Stimulated activated CD4-positive, alpha-beta T cell treated with anti-CD3 and anti-CD28 coated beads, Interleukin-4, amount 100 ng/mL, for 1 hour (primary cell): ENCODE data around the gene TMEM178B.
"Not testable (repeated sequence)": the region's sequence is repeated elsewhere in the genome, so short reads cannot be mapped to it uniquely, and the experiment has no call there.

Source experiments
- DNase-seq: peaks from one replicate; pipeline ENCODE4 v3.0.0-alpha.2; 2020

TMEM178B gene

GRCh38 chr7:141361479-141361878 is 287.6 kb downstream of the TMEM178B start:
- no peak for DNase-seq

- DNase-seq = no peak
These were observed 288.1 kb downstream of the TMEM178B start for GRCh38 chr7:141361960-141362359.

- DNase-seq = no peak
These were observed 288.9 kb downstream of the TMEM178B start for GRCh38 chr7:141362580-141363435.

- no peak for DNase-seq
These were observed 289.9 kb downstream of the TMEM178B start for GRCh38 chr7:141363748-141364147.

GRCh38 chr7:141366091-141366621 is 292.3 kb downstream of the TMEM178B start:
- no peak for DNase-seq

- DNase-seq = no peak
These were observed 295.6 kb downstream of the TMEM178B start for GRCh38 chr7:141369422-141369821.

- no peak for DNase-seq
These were observed 296.3 kb downstream of the TMEM178B start for GRCh38 chr7:141370178-141370577.

- DNase-seq = no peak
These were observed 296.8 kb downstream of the TMEM178B start for GRCh38 chr7:141370650-141371049.

DNA sequence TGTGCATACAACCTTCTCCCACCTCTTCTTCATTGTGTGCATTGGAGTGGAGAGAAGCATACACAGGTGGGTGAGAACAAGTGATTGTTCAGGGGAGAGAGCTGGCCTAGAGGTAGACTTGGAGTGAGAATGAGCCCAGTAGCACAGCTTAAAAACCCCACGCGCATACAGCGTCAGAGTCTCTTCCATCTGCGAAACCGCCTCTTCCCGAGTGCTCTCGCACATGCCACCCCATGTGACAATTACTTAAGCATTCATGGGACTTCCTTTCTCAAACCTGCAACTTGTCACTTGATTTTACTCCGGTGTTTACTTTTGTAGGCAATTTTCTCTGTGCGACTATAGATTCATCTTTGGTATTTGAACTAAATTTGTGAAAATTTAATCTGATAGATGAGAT is 300.6 kb downstream of the TMEM178B start:
- no peak for DNase-seq

- DNase-seq = no peak
These were observed 301.6 kb downstream of the TMEM178B start for GRCh38 chr7:141375442-141375841.

- no peak for DNase-seq
These were observed 304.0 kb downstream of the TMEM178B start for GRCh38 chr7:141377906-141378305.

GRCh38 chr7:141378405-141378804 is 304.5 kb downstream of the TMEM178B start:
- no peak for DNase-seq

- no peak for DNase-seq
These were observed 308.0 kb downstream of the TMEM178B start for GRCh38 chr7:141381794-141382427.

DNA sequence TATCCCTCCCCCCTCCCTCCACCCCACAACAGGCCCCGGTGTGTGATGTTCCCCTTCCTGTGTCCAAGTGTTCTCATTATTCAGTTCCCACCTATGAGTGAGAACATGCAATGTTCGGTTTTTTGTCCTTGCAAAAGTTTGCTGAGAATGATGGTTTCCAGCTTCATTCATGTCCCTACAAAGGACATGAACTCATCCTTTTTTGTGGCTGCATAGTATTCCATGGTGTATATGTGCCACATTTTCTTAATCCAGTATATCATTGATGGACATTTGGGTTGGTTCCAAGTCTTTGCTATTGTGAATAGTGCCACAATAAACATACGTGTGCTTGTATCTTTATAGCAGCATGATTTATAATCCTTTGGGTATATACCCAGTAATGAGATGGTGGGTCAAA is 309.5 kb downstream of the TMEM178B start:
- not testable (repeated sequence) for DNase-seq

DNA sequence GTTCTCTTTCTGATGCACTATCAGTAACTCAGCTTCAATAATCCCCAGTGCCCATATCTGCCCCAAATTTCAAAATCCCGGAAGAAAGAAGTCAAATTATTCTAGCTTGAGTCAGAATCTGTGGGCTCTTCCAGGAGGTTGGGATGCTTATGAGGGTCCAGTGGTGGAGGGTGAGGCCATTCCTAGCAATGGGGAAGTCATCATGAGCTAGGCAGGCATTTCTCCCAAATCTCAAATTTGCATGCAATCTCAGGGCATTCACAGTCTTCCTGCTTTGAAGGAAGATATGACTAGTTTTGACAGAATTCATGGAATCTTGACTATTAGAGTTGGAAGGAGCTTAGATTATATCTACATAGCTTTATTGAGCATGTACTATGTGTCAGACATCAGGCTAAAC is 313.0 kb downstream of the TMEM178B start:
- DNase-seq = no peak

- no peak for DNase-seq
These were observed 313.8 kb downstream of the TMEM178B start for GRCh38 chr7:141387521-141388217.

DNA sequence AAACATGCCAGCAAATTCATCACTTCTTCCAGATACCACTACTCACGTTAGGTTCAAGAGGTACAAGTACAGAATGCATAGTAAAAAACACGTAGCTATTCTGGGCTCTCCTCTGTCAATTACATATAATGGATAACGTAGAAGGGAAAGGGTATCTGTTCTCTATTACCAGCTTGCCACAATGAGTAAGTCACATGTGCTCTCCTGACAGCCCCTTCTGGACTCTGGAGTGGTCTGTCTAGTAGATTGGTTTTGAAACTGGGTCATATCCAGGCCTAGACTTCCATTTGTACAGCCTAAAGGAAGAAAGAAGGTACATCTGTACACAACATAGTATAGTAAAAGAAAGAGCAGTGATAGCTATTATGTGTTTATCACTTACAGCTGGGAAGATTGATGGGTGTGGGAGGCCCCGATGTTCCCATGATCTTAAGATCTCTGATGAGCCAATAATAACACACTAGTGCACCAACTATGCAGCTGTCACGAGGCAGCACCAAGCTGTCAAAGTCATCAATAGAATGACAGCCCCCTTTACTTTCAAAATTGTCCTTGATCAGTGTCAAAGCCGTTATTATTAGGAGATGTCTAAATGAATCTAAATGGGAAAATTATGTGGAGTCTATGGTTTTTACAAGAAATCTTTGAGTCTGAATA is 315.4 kb downstream of the TMEM178B start:
- no peak for DNase-seq

GRCh38 chr7:141390339-141390738 is 316.5 kb downstream of the TMEM178B start:
- no peak for DNase-seq

DNA sequence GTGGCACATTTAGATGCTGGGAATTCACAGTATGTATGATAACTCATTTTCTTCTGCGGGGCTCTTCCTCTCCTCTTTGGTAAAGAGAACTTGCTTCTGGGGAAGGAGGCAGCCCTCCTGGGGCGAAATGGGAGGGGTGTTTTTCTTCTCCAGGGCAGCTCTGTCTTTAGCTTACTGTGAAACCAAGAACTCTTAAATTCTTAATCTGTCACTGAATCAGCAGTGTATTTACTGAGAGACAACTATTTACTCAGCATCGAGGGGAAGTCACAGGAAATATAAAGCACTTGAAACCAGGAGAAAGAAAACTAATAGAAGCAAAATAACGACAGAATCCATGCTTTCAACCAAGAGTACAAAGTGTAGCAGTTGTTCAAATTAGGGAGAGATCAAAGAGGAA is 319.2 kb downstream of the TMEM178B start:
- no peak for DNase-seq

DNA sequence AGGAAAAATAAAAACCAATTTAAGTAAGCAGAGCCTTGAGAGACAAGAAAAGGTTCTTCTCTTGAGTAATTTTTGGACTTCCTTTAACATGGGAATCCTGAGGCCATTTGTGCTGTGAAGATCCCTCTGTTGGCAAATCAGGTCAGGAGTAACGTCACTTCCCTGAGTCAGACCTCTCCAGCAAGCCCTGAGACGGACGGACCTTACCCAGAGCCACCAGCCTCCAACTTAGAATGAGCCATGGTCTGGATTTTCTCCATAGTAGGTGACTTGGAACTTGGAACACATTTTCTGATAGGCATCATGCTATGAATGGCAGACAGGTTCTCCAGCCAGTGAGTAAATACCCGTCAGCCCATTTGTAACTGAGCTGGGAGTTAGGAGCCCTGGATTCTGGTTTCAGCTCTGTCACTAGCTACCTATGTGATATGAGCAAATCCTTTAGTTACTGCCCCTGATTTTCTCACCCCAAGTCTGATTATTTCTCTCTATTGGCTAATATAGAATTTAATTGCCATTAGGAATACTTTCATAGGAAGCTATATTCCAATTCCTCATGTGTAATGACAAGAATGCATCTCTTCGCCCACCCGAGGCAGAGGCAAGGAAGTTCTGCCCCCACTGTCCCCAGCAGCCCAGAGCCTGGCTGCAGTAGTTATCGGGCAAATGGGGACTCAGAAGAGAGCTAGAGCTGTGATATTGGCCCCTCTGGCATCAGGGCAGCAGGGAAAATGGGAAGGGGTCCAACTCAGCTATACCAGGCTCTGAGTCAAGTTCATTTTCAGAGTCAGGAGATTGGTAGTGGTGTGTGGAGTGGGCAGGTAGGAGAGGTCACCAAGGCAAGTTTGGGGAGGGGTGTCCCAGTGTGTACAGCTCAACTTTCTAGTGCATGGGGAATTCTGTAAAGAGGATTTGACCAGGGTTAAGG is 323.6 kb downstream of the TMEM178B start:
- no peak for DNase-seq

- no peak for DNase-seq
These were observed 326.5 kb downstream of the TMEM178B start for GRCh38 chr7:141400356-141400755.
